Measurements from ENCODE around the gene PREP.
"Not testable (repeated sequence)": the region's sequence is repeated elsewhere in the genome, so short reads cannot be mapped to it uniquely, and the experiment has no call there.

The PREP gene

DNA sequence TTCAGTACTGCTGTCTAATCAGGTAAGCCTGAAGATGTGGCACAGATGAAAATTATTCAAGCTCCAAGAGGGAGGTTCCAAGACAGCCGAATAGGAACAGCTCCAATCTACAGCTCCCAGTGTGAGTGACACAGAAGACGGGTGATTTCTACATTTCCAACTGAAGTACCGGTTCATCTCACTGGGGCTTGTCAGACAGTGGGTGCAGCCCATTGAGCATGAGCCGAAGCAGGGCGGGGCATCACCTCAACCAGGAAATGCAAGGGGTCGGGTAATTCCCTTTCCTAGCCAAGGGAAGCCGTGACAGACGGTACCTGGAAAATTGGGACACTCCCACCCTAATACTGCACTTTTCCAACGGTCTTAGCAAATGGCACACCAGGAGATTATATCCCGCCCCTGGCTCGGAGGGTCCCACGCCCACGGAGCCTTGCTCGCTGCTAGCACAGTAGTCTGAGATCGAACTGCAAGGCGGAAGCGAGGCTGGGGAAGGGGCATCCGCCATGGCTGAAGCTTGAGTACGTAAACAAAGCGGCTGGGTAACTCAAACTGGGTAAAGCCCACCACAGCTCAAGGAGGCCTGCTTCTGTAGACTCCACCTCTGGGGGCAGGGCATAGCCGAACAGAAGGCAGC lies 64.4 kb downstream of the PREP start:
- DNase-seq: not testable (repeated sequence)

- DNase-seq: no peak
Measured at GRCh38 chr6:105336986-105337385, 65.9 kb downstream of the PREP start.

GRCh38 chr6:105332576-105332975 lies 70.3 kb downstream of the PREP start:
- DNase-seq: no peak

- DNase-seq: no peak
Measured at GRCh38 chr6:105331927-105332326, 71.0 kb downstream of the PREP start.

DNA sequence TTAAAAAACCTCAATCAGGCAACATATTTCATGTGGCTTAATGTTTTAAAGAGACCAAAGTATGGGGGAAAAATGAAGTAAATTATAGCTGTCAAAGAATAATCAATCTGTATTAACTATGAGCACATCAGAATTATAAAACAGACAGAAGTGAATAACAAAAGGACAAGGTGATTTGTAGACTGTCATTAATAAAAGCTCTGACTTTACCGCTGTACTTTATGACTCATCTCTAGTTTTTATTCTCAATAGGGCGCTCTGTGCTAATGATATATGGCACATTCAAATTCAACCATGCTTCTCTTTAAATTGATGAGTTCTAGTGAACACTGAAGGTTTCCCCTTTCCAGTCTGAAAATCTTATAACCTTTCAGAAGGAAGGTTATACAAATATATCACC lies 72.0 kb downstream of the PREP start:
- no peak for DNase-seq

DNA sequence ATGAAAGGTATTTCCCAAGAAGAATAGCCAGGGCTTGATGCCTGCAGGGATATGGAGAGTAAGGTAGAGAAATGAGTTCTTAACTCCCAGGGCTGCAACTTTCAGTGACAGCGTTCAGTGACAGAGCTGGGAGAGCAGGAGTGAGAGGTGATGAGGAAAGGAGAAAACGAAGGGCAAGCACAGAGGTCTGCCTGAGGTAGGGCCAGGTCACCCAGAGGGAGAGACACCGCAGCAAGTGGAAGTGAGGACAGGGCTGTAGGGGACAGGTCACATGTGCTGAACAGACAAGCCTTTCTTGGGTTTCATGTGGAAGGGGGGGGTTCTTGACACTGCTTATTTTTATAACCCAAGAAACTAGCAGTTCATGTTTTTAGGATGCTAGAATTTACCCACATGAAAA lies 72.5 kb downstream of the PREP start:
- DNase-seq: no peak

- DNase-seq: peak; percentile 32
Measured at GRCh38 chr6:105326833-105327770, 75.8 kb downstream of the PREP start.

GRCh38 chr6:105326216-105326615 lies 76.7 kb downstream of the PREP start:
- DNase-seq: no peak

GRCh38 chr6:105324386-105324950 lies 78.4 kb downstream of the PREP start:
- DNase-seq: no peak

GRCh38 chr6:105322499-105323225 lies 80.2 kb downstream of the PREP start:
- no peak for DNase-seq

DNA sequence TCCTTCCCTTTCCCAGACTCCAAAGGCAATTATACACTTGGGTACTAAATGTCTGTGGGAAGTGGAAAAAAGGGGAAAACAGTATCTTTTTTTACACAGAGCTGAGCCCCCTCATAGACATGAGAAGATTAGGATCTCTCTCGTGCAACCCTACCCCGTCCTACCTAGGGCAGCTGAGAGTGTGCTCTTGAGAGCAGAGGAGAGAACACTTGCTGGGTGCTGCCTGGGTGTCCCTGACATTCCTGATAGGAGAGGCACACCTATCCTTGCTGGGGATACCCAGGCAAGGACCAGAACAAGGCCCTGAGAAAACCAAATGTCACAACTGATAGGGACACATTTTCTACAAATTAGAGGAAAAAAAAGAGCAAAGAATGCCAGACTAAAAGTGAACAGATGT lies 81.2 kb downstream of the PREP start:
- no peak for DNase-seq

DNA sequence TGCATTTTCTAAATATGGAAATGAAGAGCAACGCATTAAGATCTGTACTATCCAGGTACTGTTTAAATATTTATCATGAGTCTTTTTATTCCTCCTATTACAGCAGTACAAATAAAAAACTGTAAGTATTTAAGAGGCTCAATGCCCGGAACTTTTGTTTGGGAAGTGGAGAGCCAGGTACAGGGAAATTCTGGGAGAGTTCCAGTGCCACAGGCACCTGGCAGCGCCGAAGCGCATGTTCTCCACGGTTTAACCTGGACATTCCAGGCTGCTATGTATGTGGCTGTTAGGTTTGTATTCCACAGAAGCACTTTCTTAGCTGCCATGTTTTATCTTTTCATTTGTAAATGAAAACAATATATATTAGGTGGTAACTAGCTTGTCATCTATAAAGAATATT lies 81.7 kb downstream of the PREP start:
- DNase-seq: no peak

DNA sequence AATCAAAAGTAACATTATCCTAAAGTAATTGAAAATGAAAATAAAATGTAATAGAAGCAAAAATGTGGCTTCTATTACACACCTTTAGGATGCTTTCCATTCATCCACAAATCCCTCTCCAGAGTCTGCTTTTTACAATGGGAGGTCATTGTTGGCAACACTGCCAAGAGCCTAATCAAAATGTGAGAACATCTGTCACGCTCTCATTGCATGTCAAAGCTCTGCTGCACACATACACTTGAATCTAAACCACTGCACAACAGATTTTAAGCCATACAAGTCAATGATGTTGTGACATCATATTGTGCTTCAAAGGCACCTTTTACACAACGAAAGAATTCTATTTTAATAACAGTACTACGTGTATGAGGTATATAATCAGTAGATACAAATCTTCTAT lies 82.1 kb downstream of the PREP start:
- no peak for DNase-seq

- no peak for DNase-seq
Measured at GRCh38 chr6:105320271-105320670, 82.6 kb downstream of the PREP start.

DNA sequence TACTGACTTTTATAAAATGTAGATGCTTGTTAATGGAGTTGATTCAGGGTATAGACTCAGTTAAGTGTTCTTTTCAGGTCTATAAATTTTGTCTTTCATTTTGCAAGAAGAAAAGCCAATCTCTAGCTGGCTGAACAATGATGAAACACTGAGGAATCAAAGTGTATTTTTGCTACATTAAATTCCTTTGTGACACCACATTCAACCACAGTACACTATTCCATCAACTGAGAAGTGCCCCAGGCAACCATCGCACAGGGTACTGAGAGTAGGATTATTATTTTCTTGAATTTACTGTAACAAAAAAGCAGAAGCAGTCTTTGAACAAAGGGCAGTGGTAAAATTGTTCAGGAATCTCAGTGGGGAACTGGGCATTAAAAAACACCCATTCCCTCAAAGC lies 83.6 kb downstream of the PREP start:
- DNase-seq: no peak

DNA sequence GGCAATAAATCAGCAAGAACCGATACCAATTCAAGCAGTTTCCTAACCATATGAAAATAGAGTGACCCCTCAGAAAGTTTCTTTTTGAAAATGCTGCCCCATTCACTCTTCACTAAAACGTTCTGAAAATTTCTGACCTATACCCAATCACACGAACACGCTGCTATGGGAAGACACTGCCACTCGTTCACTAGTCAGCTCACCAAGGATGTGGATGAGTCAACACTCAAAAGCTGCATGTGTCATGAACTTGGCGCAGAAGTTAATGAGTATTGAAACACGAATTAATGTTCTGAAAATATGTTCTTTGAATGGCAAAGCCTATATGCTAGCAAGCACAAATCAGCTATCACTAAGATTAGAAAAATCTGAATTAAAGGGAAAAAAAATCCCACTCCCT lies 84.2 kb downstream of the PREP start:
- no peak for DNase-seq

DNA sequence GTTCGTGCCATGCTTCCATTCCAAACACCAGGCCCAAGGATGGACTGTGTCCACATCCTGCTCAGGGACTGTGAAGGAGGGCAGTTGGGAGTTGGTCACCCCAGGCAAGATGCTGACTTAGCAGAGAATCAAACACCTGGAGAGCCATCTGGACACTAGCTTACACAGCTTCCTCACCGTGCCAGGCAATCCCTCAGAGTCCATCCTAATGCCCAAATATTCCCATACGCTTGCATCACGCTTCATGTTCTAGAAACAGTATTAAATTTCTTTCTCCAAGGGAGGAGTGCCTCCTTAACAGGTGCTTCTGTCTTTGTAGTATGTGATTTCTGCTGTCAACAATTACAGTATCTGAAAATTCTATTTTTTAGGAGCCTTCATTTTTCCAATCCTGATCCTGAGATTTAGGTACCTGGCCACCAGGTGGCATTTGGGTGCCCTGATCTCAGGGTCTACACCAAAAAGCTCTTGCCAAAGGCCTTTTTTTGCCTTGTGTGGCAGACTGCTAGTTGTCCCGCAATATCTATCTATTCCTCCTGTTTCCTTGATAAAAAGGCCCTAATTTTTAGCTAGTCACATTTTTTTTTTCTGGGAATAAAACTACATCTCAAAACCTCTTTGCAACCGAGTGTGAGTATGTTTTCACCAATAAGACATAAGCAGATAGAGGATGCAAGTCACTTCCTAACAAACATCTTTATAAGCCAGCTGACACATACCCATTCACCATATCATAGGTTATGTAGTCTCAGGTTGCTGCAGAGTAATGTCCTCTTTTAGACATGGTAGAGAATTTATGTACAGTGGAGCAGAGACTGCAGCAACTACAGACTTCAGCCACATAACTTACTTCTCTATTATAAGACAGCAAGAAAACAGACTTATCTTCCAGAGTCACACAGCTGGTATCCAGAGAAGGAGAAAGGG lies 85.0 kb downstream of the PREP start:
- DNase-seq: no peak

DNA sequence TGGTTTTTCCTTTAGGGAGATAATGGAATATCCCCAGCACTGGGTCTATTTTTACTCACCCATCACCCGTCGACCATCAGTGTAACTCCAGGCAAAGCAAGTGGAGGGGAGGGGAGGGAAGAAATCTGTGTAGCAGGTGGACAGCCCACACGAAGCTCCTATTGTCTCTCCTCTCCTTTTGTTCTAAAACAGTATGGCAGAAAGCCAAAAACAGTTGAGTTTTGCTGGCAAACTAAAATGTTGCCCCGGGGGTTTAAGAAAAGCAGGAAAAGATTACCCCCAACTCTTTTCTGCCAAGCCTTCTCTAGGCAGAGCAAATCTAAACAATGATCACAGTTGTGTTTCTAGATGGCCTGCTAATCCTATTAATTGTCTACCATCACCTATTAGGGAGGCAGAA lies 89.7 kb downstream of the PREP start:
- DNase-seq: no peak

- no peak for DNase-seq
Measured at GRCh38 chr6:105310947-105311346, 91.9 kb downstream of the PREP start.

GRCh38 chr6:105310371-105310770 lies 92.5 kb downstream of the PREP start:
- DNase-seq: no peak

GRCh38 chr6:105308840-105309239 lies 94.0 kb downstream of the PREP start:
- no peak for DNase-seq

DNA sequence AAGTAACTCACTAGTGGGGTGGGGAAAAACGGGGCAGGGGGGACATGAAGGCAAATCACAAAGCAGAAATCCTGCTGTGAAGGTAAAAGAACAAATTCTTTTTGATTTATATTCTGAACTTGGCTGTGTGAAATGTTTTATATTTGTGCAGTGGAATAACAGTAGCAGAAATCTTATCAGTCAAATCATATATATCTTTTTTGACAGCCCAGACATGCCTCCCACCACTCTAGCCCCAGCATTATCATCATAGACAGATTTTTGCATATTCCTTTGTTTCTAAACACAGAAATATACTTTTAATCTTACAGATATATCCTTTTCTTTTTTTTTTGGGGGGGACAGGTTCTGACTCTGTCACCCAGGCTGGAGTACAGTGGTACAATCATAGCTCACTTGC lies 97.4 kb downstream of the PREP start:
- no peak for DNase-seq
